Activated T-cell treated with anti-CD3 and anti-CD28 coated beads, Interleukin-2, amount 50 U/mL, for 48 hours (primary cell): ENCODE results near the gene FTCD.

ENCODE experiments used
- DNase-seq, 2 experiments: peaks; one replicate each; pipeline ENCODE4 v3.0.0-alpha.2; 2020

FTCD gene

DNA sequence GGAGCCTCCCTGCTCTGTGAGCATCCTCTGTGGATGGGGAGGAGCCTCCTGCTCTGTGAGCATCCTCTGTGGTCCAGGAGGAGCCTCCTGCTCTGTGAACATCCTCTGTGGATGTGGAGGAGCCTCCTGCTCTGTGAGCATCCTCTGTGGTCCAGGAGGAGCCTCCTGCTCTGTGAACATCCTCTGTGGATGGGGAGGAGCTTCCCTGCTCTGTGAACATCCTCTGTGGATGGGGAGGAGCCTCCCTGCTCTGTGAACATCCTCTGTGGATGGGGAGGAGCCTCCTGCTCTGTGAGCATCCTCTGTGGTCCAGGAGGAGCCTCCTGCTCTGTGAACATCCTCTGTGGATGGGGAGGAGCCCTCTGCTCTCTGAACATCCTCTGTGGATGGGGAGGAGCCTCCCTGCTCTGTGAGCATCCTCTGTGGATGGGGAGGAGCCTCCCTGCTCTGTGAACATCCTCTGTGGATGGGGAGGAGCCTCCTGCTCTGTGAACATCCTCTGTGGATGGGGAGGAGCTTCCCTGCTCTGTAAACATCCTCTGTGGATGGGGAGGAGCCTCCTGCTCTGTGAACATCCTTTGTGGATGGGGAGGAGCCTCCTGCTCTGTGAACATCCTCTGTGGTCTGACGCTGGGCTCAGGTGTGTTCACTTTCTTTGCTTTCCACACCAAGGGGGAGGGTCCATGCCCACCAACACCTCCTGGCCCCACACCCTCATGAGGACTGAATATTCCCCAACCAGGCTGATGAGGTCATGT, 15.2 kb upstream of the FTCD start:
- peak in 1 of 2 experiments; percentile 11 for DNase-seq

DNA sequence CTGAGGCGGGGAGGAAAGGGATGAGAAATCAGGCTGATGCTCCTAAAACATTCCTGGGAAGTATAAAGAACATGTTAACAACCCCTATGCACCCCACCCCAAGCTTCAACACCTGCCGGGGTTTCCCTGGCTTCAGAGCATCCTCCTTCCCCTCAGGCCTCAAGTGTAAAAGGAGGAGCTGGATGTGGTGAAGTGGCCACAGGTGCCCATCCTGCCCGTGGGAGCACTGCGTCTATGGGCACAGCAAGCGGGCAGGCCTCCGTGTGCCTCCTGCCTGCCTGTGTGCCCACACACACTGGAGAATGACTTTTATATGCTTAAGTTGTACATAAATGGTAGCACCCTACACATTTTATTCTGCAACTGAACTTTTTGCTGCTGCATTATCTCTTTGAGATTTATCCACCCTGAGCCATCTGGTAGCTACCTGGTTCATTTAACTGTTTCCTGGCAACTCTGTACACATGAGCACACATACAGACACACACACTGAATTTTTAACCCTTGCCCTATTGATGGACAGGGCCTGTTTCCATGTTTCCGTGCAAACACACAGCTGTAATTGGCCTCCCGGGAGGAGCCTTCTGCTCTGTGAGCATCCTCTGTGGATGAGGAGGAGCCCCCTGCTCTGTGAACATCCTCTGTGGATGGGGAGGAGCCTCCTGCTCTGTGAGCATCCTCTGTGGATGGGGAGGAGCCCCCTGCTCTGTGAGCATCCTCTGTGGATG, 13.4 kb upstream of the FTCD start:
- peak in 1 of 2 experiments; percentile 8 for DNase-seq

DNA sequence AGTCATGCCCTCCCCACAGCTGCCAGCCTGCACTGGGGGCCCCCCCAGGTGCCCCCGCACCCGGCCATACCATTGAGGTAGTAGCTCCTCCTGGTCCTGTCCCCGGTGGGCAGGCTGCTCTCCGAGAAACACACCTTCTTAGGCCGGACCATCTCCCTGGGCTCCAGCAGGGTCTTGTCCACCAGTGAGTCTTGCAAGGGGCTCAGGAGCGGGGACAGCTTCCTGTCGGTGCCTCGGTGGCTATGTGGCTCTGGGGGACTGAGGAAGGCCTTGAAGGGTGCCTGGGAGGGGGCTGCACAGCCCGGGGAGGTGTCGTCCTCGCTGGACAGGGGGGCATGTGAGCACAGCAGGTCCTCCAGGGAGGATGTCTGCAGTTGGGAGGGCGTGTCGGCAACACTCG, 12.9 kb upstream of the FTCD start:
- peak in 1 of 2 experiments; percentile 7 for DNase-seq

DNA sequence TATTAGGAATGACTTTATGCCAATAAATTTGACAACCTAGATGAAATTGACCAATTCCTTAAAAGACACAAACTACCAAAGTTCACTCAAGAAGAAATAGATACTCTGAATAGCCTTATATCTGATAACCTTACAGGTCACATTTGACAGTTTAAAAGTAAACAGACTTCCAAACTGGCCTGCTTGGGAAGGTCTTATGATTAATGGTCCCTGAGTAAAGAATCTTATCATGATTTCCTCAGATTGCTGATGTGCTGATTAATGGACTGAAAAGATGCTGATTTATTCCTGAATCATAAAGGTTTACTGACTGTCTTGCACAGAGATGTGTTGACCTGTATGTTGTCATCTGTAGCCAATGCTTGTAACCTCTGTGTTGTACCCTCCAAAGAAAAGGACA, 9.7 kb upstream of the FTCD start:
- DNase-seq, result no peak

DNA sequence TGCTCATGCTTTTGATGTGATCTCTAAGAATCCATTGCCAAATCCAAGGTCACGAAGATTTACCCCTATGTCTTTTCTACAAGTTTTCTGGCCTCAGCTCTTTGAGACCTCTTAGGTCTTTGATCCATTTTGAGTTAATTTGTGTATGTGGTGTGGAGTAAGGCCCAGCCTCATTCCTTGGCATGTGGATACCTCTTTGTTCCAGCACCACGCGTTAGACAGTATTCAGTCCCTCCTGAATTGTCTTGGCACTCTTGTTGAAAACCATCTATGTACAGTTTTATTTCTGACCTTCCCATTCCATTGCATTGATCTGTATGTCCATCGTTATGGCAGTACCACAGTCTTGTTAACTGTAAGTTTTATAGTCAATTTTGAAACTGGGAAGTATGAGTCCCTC, 8.0 kb upstream of the FTCD start:
- DNase-seq, result no peak

DNA sequence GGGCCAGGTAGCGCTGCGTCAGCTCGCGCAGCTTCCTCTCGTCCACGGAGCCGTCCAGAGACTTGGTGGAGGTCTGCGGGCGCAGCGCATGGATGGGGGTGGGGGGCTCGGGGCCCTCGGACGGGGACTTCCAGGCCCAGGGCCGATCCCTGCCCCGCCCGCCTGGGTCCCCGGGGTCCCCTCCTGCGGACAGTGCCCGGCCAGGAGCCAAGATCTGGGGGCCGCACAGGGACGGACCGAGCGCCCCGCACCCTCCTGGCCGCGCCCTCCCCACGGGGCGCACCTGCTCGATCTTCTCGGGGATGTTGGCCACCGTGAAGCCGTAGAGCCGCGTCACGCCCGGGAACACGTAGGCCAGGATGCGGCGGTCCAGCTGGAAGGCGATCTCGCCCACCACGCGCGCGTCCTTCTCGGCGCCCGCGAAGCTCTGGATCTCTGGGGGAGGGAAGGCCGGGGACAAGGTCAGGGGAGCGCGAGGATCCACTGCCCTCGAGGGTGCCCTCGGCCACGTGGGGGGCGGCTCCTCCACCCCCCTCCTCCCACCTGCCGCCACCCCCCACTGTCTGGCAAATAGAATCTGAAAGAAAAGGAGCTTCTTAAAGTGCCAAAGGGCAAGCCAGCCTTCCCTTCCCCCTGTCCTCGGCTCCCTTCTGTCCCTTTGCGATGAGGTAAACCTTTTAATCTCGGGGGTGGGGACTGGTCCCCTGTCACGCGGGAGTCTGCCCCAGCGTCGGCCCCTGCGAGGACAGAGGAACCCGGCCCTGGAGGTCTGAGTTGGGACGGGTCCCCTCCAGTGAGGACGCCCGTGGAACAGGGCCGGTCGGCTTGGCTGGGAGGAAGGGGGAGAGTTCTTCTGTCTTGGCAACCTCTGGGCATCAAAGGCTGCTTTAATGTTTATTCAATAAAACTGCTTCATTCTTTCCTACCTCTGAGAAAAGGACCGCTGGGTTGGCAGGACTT, 6.5 kb upstream of the FTCD start:
- DNase-seq, result no peak

DNA sequence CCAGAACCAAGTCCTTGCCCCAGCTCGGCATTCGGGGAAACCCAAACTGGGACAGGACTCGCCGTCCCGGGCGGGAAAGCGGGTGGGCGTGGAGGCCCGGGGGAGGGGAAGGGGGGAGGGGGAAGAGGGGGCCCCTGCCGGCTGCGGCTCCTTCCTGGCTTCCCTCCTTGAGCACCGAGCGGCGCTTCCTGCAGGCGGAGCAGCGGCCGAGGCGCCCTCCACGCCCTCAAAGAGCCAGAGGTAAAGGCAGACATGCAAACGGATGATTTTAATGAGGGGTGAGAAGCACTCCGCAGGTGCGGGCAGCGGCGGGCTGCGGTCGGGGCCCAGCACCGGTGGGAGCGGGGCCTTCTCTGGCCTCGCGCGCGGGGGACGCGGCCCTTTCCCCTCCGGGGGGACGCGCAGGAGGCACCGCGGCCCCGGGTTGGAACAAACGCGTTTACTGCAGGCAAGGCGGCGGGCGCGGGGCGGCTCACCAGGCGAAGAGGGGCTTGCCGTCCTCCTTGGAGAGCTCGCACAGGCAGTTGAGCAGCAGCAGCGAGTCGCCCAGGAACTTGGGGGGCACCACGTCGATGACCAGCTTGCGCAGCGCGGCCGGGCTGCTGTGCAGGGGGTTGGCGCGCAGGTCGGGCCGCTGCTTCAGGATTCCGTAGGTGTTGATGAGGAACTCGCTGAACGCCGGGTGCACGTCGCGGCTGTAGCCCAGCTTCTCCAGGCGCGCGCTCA, 5.7 kb upstream of the FTCD start:
- DNase-seq, result peak in 1 of 2 experiments; percentile 40

DNA sequence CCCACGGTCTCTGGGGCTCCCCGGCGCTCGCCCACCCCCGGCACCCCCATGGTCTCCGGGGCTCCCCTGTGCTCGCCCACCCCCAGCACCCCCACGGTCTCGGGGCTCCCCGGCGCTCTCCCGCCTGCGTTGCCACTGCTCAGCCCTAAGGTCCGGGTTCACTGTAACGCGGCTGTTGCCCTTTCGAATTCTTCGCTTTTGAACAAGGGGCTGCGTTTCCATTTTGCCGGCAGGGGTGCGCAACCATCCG, 5.2 kb upstream of the FTCD start:
- DNase-seq, result no peak

DNA sequence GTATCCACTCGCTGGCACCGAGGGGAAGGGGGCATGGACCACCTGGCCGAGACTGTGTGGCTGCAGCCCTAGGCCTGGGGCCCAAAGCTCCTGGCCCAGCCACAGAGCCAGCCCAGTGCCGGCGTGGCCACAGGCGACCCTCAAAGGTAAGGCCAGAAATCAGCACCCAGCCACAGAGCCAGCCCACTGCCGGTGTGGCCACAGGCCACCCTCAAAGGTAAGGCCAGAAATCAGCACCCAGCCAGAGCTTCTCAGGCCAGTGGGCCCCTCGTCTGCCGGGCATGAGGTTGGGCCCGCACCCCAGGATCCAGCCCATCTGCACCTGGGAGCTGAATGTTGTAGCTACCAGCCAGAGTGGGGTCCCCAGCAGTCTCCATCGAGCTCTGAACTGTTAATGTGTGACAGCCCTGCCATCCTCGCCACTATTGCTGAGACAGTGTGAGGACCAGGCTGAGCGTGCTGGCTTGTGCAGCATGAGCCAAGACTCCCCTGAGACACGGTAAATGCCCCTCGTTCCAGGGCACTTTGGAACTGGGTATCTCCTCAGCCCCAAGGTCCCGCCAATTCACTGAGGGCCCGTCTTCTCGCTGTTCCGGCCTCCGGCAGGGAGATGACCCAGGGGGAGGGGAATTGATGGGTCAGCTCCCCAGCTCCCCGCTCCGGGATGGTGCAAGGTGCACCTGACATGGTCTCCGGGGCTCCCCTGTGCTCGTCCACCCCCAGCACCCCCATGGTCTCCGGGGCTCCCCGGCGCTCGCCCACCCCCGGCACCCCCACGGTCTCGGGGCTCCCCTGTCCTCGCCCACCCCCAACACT, 4.7 kb upstream of the FTCD start:
- peak in 1 of 2 experiments; percentile 16 for DNase-seq

DNA sequence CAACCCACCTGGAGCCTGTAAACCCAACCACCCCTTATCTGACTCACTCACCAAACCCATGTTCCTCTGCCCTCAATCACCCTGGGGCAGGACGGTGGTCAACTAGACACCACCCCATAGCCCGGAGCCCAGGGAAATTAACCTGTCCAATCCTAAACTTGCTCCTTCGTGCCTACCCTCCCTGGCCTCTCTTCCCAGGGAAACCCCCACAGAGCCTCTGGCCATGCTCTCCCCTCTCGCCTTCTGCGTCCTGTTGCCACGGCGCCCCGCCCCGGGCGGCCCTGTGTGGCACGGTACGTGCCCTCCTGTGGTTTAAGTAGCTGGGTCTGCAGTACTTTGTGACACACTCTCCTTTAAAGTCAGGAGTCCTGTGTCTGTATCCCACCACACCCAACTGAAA, 4.0 kb upstream of the FTCD start:
- DNase-seq, result peak in 1 of 2 experiments; percentile 13

DNA sequence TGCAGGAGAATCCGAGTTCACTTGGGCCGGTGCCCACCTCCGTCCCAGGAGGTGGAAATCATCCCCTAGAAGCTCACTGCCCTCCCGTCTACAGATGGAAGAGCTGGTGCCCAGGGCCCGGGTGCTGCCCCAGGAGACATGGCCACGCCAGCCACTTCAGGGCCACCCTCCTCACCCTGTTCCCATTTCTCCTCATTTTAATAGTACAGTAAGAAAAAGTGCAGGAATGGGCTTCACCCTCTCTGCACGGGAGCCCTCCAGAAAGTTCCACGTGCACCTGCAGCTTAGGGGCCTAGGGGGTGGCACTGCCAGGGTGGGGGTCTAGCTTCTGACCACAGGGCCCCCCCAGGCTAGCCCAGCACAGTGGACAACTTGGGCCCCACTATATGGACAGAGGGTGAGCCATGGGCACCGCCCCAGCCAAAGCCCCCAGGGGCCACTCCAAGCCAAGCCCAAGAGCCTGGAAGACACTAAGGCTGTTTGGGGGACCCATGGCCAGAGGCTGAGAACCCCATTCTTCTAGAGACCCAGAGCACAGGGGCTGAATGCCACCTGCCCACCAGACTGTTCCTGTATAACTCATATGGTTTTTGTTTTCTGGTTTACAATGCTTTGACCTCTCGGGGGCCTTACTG, 3.4 kb upstream of the FTCD start:
- no peak for DNase-seq

DNA sequence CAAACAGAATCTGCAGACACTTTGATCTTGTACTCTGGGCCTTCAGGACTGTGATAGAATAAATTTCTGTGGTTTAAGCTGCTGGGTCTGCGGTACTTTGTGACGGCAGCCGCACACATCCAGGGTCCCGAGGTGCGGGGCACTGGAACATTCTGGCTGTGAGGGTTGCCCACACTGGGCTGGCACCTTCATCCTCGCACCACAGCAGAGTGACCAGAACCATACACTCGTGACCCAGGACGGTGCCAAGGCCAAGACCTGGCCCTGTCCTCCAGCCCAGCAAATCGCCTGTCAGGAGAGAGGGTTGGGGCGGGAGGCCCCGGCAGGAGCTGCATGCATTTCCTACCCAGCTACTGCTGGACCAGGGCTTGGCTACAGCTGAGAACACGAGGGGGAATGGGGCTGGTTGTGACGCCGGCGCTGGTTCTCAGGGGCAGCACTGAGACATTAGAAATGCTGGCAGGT, 2.6 kb upstream of the FTCD start:
- DNase-seq, result no peak

DNA sequence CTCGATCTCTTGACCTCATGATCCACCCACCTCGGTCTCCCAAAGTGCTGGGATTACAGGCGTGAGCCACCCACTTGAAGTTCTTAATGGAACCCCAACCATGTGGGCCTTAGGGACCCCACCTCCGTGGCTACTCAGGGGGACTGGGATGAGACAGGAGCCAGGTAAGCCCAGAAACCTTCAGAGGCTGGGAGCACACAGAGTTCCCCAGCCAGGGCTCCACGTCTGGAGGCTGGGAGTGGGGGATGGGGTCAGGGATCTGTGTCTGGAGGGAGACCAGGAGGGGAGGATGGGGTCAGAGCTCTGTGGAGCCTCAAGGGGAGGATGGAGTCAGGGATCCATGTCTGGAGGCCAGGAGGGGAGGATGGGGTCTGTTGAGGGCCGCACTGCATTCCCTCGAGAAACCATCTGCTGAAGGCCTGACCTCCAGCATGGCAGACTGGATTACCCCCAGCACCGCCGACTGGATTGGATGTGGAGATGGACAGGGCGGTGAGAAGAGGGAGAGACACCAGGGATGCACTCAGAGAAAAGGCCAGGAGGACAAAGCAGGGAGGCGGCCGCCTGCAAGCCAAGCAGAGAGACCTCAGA, 2.1 kb upstream of the FTCD start:
- DNase-seq, result peak in 1 of 2 experiments; percentile 8

DNA sequence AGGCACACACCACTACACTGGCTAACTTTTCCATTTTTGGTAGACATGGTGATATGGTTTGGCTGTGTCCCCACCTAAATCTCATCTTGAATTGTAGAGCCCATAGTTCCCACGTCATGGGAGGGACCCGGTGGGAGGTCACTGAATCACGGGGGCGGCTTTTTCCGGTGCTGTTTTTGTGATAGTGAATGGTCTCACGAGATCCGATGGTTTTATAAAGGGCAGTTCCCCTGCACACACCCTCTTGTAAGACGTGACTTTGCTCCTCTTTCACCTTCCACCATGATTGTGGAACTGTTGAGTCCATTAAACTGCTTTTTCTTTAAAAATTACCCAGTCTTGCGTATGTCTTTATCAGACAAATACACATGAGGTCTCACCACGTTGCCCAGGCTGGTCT, 1.3 kb upstream of the FTCD start:
- DNase-seq, result no peak

DNA sequence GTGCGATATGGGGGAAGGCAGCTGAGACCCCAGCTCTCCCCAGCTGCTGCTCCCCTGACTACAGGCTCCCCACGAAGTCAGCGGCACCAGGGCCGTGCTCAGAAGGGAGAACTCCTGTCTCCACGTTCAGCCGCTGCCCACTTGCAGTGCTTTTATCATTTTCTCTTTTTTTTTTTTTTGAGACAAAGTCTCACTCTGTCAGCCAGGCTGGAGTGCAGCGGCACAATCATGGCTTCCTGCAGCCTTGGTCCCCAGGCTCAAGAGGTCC, 933 bp upstream of the FTCD start:
- no peak for DNase-seq

DNA sequence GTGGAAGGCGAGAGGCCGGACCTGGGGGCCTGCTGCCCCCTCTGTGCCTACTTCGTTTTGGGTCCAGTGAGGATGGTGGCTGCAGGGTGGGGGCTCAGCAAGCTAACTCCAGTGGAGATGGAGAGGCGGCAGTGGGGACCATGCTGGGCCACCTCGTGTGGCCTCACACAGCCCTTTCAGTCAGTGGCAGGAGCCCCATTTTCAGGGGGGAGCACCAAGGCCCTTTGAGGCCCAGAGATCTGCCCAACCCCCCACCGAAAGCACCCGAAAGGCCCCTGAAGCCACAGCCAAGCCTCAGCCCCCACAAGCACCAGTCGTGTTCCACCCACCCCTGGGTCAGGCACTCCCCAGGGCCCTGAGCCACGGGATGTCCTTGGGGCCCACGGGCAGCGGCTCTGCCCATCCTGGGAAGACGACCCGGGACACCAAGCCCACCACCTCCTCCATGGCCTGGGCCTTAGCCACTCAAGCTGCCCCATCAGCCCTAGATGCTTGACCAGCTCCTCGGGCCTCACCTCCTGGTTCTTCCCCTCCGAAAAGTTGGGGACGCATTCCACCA, 345 bp downstream of the FTCD start:
- DNase-seq, result peak in 1 of 2 experiments; percentile 11

DNA sequence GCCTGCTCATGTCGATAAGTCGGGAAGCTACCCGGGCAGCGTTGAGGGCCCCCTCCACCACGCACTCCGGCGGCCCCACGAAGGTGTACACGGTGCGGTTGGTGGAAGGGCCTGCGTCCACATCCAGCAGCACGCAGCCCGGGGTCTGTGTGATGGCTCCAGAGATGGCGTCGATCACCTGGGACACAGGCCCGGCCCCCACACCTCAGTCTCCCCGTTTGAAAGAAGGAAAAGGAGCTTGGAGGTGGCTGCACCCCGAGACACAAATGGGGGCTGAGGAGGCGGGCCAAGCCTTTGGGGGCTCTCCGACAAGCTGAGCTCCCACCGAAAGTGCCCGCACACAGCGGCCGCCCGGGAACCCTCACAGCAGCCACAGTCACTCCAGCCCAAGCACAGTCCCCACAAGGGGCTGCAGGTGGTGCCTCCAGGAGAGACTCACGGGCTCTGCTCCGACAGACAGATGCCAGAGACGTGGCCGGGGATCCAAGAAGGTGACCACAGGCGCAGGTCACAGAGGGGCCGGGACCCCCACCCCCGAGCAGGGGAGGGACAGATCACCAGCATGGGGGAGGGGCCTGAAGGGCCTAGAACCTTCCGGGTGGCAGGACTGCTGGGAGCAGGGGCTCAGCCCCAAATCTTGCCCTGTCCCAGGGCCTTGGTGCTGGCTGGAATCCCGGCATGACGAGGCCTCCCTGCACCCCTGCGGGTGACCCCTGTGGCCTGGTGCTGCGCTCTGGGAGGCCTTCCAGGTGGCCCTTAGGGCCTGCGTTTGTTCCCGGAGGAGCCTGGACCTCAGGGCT, 1.0 kb downstream of the FTCD start:
- peak in 1 of 2 experiments; percentile 13 for DNase-seq

DNA sequence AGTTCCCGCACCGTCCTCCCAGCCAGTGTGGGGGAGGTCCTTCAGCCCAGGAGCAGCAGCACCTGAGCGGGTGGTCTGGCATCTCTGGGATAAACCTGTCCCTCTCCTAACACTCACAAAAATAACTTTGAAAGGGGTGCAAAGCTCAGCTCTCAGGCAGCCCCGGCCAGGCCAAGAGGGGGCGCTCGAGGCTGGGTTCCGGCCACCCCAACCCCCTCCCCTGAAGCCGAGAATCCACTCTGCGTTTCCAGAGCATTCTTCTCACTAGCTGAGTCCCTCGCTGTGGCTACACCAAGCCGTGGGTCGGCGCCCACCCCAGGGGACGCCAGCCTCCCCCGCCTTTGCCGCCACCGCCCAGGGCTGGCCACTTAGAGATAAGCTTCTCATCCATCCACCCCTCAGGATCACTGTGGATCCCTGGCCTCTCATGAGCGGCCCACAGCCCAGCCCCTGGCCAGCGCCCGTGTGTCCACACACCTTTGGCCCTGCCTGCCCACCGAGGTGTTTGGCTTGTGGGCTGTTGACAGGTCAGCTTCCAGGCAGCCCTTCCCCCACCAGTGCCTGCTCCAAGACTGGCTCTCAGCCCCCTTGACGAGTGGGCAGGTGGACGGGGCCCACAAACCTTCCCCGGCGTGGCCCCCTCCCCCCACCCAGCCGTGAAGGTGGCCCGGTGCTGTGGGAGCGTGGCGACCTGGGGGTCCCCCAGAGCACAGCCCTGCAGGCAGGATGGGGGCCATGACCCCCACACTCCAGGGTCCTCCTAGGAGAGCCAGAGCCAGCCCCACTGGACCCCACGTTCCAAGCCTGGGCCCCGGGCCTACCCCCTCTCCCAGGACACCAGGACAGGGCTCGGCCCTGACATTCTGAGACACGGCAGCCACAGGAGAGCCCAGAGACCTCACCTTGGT, 1.9 kb downstream of the FTCD start:
- peak; percentile 1 to 10 for DNase-seq

DNA sequence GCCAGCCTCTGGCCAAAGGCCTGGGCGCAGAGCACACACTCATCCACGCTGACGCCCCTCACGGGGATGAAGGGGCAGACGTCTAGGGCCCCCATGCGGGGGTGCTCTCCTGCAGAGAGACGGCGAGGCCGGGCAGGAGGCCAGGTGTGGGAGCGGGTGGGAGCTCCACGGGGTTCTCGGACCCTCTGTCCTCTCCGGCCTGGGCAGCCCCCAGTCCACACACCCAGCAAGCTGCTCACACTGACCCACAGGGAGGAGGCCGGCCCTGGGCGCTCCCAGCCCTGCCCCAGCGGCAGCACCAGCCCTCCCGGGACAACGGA, 2.5 kb downstream of the FTCD start:
- DNase-seq, result no peak
